ENCODE measurements around the gene LIMS1.
"Not testable (repeated sequence)": the region's sequence is repeated elsewhere in the genome, so short reads cannot be mapped to it uniquely, and the experiment has no call there.

LIMS1 gene

DNA sequence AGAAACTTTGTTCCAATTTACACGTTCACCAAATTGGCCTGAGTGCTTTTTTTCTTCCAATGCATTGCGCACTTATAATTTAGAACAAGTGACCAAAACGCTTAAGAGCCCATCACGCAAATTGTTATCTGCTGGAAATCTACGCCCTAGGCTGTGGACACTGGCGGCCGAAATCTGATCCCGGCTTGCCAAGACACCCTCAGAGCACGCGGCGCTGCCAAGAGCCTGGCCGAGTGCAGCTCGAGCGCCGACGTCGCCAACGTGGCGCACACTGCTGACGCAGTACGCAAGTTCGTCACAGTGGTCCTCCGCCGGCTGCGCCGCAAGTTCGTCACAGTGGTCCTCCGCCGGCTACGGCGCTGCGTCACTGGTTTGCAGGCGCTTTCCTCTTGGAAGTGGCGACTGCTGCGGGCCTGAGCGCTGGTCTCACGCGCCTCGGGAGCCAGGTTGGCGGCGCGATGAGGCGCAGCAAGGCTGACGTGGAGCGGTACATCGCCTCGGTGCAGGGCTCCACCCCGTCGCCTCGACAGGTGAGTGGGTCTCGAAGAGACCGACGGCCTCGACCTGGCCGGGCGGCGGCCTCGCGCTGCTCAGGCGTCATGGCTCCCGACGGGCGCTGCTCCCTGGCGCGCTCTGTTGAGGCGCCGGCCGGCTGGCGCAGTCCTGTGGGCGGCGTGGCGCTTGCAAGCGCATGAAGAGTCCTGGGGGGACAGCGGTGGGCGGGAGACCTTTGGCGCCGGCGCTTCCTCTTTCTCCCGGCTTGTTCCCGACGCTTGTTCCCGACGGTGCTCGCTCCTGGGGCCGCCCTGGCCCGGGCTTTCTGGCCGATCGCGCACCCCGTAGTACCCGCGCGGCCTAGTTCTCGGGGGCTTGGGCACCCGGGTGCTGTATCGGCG lies 185.1 kb downstream of the LIMS1 start, which contains the start of gene RANBP2:
Gene RANBP2, plus strand, starts transcription at position 334 of the 896 bp plus-strand sequence. Its CDS starts 125 bp downstream, at position 459.
- H3K36me3 ChIP-seq (ENCODE audit: insufficient read depth, low read length), result no peaks in the 10 kb centered on the region
- H3K27me3 ChIP-seq (ENCODE audit: control insufficient read depth in 1 of 2, insufficient read depth in 2 of 2, low read length in 2 of 2), result no peaks in the 10 kb centered on the region

GRCh38 chr2:108726048-108726447 lies 191.8 kb downstream of the LIMS1 start:
- H3K4me3 ChIP-seq (ENCODE audit: low read depth in 1 of 2, low read length in 2 of 2); H3K9me3 ChIP-seq (ENCODE audit: low read length); H3K27ac ChIP-seq (ENCODE audit: low read depth, low read length): not testable (repeated sequence)

More for the DNA sequence above, 185.1 kb downstream of the LIMS1 start, which contains the start of gene RANBP2:
- Histone ChIP-seq H3K27ac (ENCODE audit: low read depth, low read length) (peak within 1 kb of the TSS; percentile 90), H3K4me3 (ENCODE audit: low read depth in 1 of 2, low read length in 2 of 2) (peak within 1 kb of the TSS; percentile 65 to 77), H3K4me1 (ENCODE audit: insufficient read depth, low read length) (peaks cover 5% of the 10 kb centered on the region), H3K9ac (ENCODE audit: low read length) (peak within 1 kb of the TSS; percentile 41), H3K9me3 (ENCODE audit: low read length) (no peaks in the 10 kb centered on the region)

GRCh38 chr2:108734656-108735055 lies 200.4 kb downstream of the LIMS1 start:
- not testable (repeated sequence) for H3K36me3 ChIP-seq (ENCODE audit: insufficient read depth, low read length); H3K9me3 ChIP-seq (ENCODE audit: low read length); H3K27ac ChIP-seq (ENCODE audit: low read depth, low read length); H3K27me3 ChIP-seq (ENCODE audit: control insufficient read depth in 1 of 2, insufficient read depth in 2 of 2, low read length in 2 of 2); H3K4me3 ChIP-seq (ENCODE audit: low read depth in 1 of 2, low read length in 2 of 2); H3K9ac ChIP-seq (ENCODE audit: low read length); H3K4me1 ChIP-seq (ENCODE audit: insufficient read depth, low read length)

More at GRCh38 chr2:108726048-108726447, 191.8 kb downstream of the LIMS1 start:
- H3K27me3 ChIP-seq (ENCODE audit: control insufficient read depth in 1 of 2, insufficient read depth in 2 of 2, low read length in 2 of 2); H3K4me1 ChIP-seq (ENCODE audit: insufficient read depth, low read length); H3K36me3 ChIP-seq (ENCODE audit: insufficient read depth, low read length); H3K9ac ChIP-seq (ENCODE audit: low read length): not testable (repeated sequence)

Measured in muscle layer of colon (tissue), 2 donors.